ENCODE measurements around the gene KIFAP3. TPM values are rescaled to one million over a fixed set of nuclear protein-coding genes. Genes with fewer than 3 reads are reported as not detected.

The KIFAP3 gene
- total and polyA plus RNA-seq, 2 of the 8 experiments (the other 6 are each of a cell fraction or from before 2014, with no cell fraction given) = 1.3 to 3.2 TPM

DNA sequence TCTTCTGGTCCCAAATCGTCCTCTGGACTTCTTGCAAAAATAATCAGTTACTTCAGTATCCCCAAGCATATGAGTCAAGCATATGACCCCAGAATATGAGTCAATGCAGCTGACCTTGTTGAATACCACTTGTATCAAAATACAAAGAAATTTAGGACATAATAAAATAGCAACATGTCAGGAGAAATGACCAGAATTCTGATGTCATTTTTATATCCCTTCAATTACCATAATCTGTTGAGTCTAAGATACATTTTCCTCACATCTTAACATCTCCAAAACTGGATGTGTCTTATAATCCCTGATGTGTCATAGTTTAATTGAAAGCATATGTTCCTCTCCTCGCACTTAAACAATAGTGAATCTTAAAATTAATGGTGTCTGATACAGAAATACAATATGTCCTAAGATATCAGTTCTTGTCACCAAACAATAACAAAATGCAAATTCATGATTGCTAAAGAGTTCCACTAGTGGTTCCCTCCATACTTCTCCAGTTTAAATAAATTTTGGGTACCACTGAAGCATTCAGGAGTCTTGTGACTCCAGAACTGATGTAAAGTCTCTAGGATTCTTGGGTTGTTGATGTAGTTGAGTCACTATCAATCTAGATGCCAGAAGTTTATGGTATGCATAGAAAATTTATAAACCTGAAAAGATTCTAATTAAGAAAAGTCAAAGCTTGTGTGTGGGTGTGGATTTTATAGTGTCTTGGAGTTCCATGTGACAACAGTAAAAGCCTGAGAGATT lies 41.8 kb downstream of the KIFAP3 start:
- no peak for DNase-seq (ENCODE audit: low read depth in 1 of 2, low spot score in 2 of 2)
- H3K27me3 ChIP-seq (replicated peaks in 1 of 4; ENCODE audit: control insufficient read depth in 3 of 4, extremely low read depth in 1 of 4, insufficient read depth in 3 of 4, low read length in 3 of 4) = no peaks in the 10 kb centered on the region
- H3K79me2 ChIP-seq (ENCODE audit: control insufficient read depth in 1 of 2, insufficient read depth in 2 of 2, low read length in 2 of 2) = no peaks in the 10 kb centered on the region
- no peak overlapping the region for H2BK5ac ChIP-seq (ENCODE audit: low read depth, low read length)
- TF ChIP-seq JUND (IDR thresholded peaks at IDR 0.05; ENCODE audit: low read length) (no peak), NRF1 (IDR thresholded peaks at IDR 0.05; ENCODE audit: low read depth, low read length) (no peak), TAF7 (optimal IDR thresholded peaks at IDR 0.05; ENCODE audit: borderline replicate concordance, low read depth, low read length) (no peak), YY1 (IDR thresholded peaks at IDR 0.05; ENCODE audit: low read depth, low read length) (no peak), RXRA (IDR thresholded peaks at IDR 0.05; ENCODE audit: insufficient read depth, low read depth, low read length) (no peak), KDM5A (IDR thresholded peaks at IDR 0.05; ENCODE audit: low read length) (no peak), SIRT6 (IDR thresholded peaks at IDR 0.05; ENCODE audit: low read length) (no peak), BCL11A (IDR thresholded peaks at IDR 0.05; ENCODE audit: low read depth in 2 of 2, low read length in 2 of 2) (no peak), TCF12 (IDR thresholded peaks at IDR 0.05; ENCODE audit: low read depth, low read length) (no peak)
- H3K79me1 ChIP-seq (ENCODE audit: low read depth, low read length) = no peaks in the 10 kb centered on the region
- no peaks in the 10 kb centered on the region for H3K9me3 ChIP-seq (ENCODE audit: insufficient read depth in 2 of 2, low read depth in 1 of 2, low read length in 1 of 2)
- ChIA-PET POLR2A (ENCODE audit: partially characterized antibody) (no interaction called here), CTCF (ENCODE audit: partially characterized antibody) (no interaction called here)
- no peak overlapping the region for H3K4me3 ChIP-seq (ENCODE audit: extremely low read depth in 1 of 4, insufficient read depth in 2 of 4, low read depth in 3 of 4, low read length in 4 of 4)
- H3K4ac ChIP-seq (replicated peaks; ENCODE audit: insufficient read length, low read depth, low read length) = no peak overlapping the region
- FAIRE-seq = no peak
- H4K8ac ChIP-seq (ENCODE audit: extremely low read depth, insufficient read depth, low read length) = no peak overlapping the region
- H3K18ac ChIP-seq (ENCODE audit: extremely low read depth, low read length) = no peak overlapping the region
- H3K56ac ChIP-seq (replicated peaks; ENCODE audit: insufficient read length, low read depth, low read length) = no peak overlapping the region
- no peaks in the 10 kb centered on the region for H3K4me1 ChIP-seq (replicated peaks in 1 of 4; ENCODE audit: control insufficient read depth in 3 of 4, insufficient read depth in 4 of 4, low read length in 3 of 4)
- no peak overlapping the region for H3K14ac ChIP-seq (ENCODE audit: insufficient read length)
- H3K4me2 ChIP-seq (ENCODE audit: insufficient read depth in 1 of 2, low read depth in 2 of 2, low read length in 2 of 2) = no peak overlapping the region
- no peak overlapping the region for H2BK120ac ChIP-seq (replicated peaks; ENCODE audit: low read depth, low read length)
- no peak overlapping the region for H2BK20ac ChIP-seq (ENCODE audit: low read length)
- no peak overlapping the region for H2AK5ac ChIP-seq (ENCODE audit: low read depth, low read length)
- no peak overlapping the region for H3K9ac ChIP-seq (replicated peaks in 1 of 4; ENCODE audit: extremely low read depth in 1 of 4, low read depth in 3 of 4, low read length in 3 of 4)
- H4K20me1 ChIP-seq (replicated peaks in 1 of 2; ENCODE audit: control insufficient read depth in 1 of 2, insufficient read depth in 2 of 2, low read length in 2 of 2) = no peaks in the 10 kb centered on the region
- H2AFZ ChIP-seq (ENCODE audit: low read length) = no peak overlapping the region
- no peaks in the 10 kb centered on the region for H3K23me2 ChIP-seq (ENCODE audit: low read depth, low read length)
- no peak overlapping the region for H2BK12ac ChIP-seq (ENCODE audit: low read depth, low read length)
- no peak overlapping the region for H3K27ac ChIP-seq (ENCODE audit: low read depth, low read length)
- H4K5ac ChIP-seq (ENCODE audit: insufficient read length, low read depth, low read length) = no peak overlapping the region
- H2BK15ac ChIP-seq (ENCODE audit: low read length) = no peak overlapping the region
- 79% methylated on average over 2 of the region's 2 CpGs; no CpG with 5 or more reads in 1 of the 2 experiments for WGBS, 2 experiments (ENCODE audit: extremely low coverage in 1 of 2, insufficient coverage in 1 of 2, insufficient read length in 1 of 2, insufficient replicate concordance in 2 of 2, low coverage in 1 of 2, low lambda C conversion rate in 2 of 2, missing lambda C conversion rate in 1 of 2)
- H3K23ac ChIP-seq (ENCODE audit: insufficient read length) = no peak overlapping the region
- H3K36me3 ChIP-seq (ENCODE audit: control insufficient read depth in 2 of 4, insufficient read depth in 4 of 4, low read length in 3 of 4) = no peaks in the 10 kb centered on the region
- no peak overlapping the region for H4K91ac ChIP-seq (replicated peaks; ENCODE audit: insufficient read length, low read length)

All from H1 (cell line).